ENCODE measurements around the gene TXN. TPM values are rescaled to one million over a fixed set of nuclear protein-coding genes. Genes with fewer than 3 reads are reported as not detected.

TXN gene
- total and polyA plus RNA-seq, 2 of the 8 experiments (the other 6 are each of a cell fraction or from before 2014, with no cell fraction given), result 297 to 419 TPM

- no peak overlapping the region for H3K4ac ChIP-seq (replicated peaks; ENCODE audit: insufficient read length, low read depth, low read length)
- no peak overlapping the region for H2BK120ac ChIP-seq (replicated peaks; ENCODE audit: low read depth, low read length)
- H3K23ac ChIP-seq (ENCODE audit: insufficient read length), result no peak overlapping the region
- H4K5ac ChIP-seq (ENCODE audit: insufficient read length, low read depth, low read length), result no peak overlapping the region
- H3K79me1 ChIP-seq (ENCODE audit: low read depth, low read length), result no peaks in the 10 kb centered on the region
- no peak overlapping the region for H2BK12ac ChIP-seq (ENCODE audit: low read depth, low read length)
- no peak overlapping the region for H3K4me2 ChIP-seq (ENCODE audit: insufficient read depth in 1 of 2, low read depth in 2 of 2, low read length in 2 of 2)
- H2BK5ac ChIP-seq (ENCODE audit: low read depth, low read length), result no peak overlapping the region
- no peak overlapping the region for H4K91ac ChIP-seq (replicated peaks; ENCODE audit: insufficient read length, low read length)
- POLR2A ChIA-PET (ENCODE audit: partially characterized antibody), result interaction anchor here (1.0 kb wide), 1 partner anchor 39 kb away, joined by 3 read pairs; the partner anchor contains the start of gene TXN
- no peak overlapping the region for H4K8ac ChIP-seq (ENCODE audit: extremely low read depth, insufficient read depth, low read length)
- H2AK5ac ChIP-seq (ENCODE audit: low read depth, low read length), result no peak overlapping the region
- H3K27me3 ChIP-seq (replicated peaks in 1 of 4; ENCODE audit: control insufficient read depth in 3 of 4, extremely low read depth in 1 of 4, insufficient read depth in 3 of 4, low read length in 3 of 4), result no peaks in the 10 kb centered on the region
- H3K4me1 ChIP-seq (replicated peaks in 1 of 4; ENCODE audit: control insufficient read depth in 3 of 4, insufficient read depth in 4 of 4, low read length in 3 of 4), result no peaks in the 10 kb centered on the region
- no peaks in the 10 kb centered on the region for H3K36me3 ChIP-seq (ENCODE audit: control insufficient read depth in 2 of 4, insufficient read depth in 4 of 4, low read length in 3 of 4)
- no peak overlapping the region for H3K14ac ChIP-seq (ENCODE audit: insufficient read length)
- no peak overlapping the region for H3K56ac ChIP-seq (replicated peaks; ENCODE audit: insufficient read length, low read depth, low read length)
- CTCF ChIA-PET (ENCODE audit: partially characterized antibody), result interaction anchor here (0.6 to 13.3 kb wide), 18 partner anchors 11 to 1814 kb away, joined by 3 to 166 read pairs (median 4); partner anchors contain the start of gene C9orf152
- 57% methylated on average over 10 of the region's 10 CpGs; no CpG with 5 or more reads in 1 of the 2 experiments for WGBS, 2 experiments (ENCODE audit: extremely low coverage in 1 of 2, insufficient coverage in 1 of 2, insufficient read length in 1 of 2, insufficient replicate concordance in 2 of 2, low coverage in 1 of 2, low lambda C conversion rate in 2 of 2, missing lambda C conversion rate in 1 of 2)
- no peak overlapping the region for H3K4me3 ChIP-seq (ENCODE audit: extremely low read depth in 1 of 4, insufficient read depth in 2 of 4, low read depth in 3 of 4, low read length in 4 of 4)
- H2BK20ac ChIP-seq (ENCODE audit: low read length), result no peak overlapping the region
- no peaks in the 10 kb centered on the region for H3K23me2 ChIP-seq (ENCODE audit: low read depth, low read length)
- no peak overlapping the region for H2BK15ac ChIP-seq (ENCODE audit: low read length)
- FAIRE-seq, result no peak
- no peaks in the 10 kb centered on the region for H3K79me2 ChIP-seq (ENCODE audit: control insufficient read depth in 1 of 2, insufficient read depth in 2 of 2, low read length in 2 of 2)
- no peak for DNase-seq (ENCODE audit: low read depth in 1 of 2, low spot score in 2 of 2)
- TF ChIP-seq RAD21 (IDR thresholded peaks at IDR 0.05 in 1 of 2, conservative IDR thresholded peaks at IDR 0.05 in 1 of 2; ENCODE audit: low read depth in 2 of 2, low read length in 2 of 2) (peak; percentile 46 to 61), TEAD4 (IDR thresholded peaks at IDR 0.05; ENCODE audit: low read depth, low read length) (no peak), CTCF (IDR thresholded peaks at IDR 0.05; ENCODE audit: control extremely low read depth in 1 of 3, insufficient read depth in 1 of 3, low read depth in 1 of 3, low read length in 3 of 3) (peak in 2 of 3 experiments; percentile 41 to 74; a peak in 2 of 4 replicates)
- no peak overlapping the region for H2AFZ ChIP-seq (ENCODE audit: low read length)
- H3K9me3 ChIP-seq (ENCODE audit: insufficient read depth in 2 of 2, low read depth in 1 of 2, low read length in 1 of 2), result no peaks in the 10 kb centered on the region
- no peak overlapping the region for H3K18ac ChIP-seq (ENCODE audit: extremely low read depth, low read length)
- no peak overlapping the region for H3K9ac ChIP-seq (replicated peaks in 1 of 4; ENCODE audit: extremely low read depth in 1 of 4, low read depth in 3 of 4, low read length in 3 of 4)
- H3K27ac ChIP-seq (ENCODE audit: low read depth, low read length), result no peak overlapping the region
- H4K20me1 ChIP-seq (replicated peaks in 1 of 2; ENCODE audit: control insufficient read depth in 1 of 2, insufficient read depth in 2 of 2, low read length in 2 of 2), result no peaks in the 10 kb centered on the region
These were observed 38.6 kb downstream of the TXN start for GRCh38 chr9:110217656-110218099.

Measured in H1 (cell line).